Measurements from ENCODE around the gene TMIE.

GRCh38 chr3:46660543-46661523 lies 40.4 kb upstream of the TMIE start:
- TF ChIP-seq, protein P1, sequence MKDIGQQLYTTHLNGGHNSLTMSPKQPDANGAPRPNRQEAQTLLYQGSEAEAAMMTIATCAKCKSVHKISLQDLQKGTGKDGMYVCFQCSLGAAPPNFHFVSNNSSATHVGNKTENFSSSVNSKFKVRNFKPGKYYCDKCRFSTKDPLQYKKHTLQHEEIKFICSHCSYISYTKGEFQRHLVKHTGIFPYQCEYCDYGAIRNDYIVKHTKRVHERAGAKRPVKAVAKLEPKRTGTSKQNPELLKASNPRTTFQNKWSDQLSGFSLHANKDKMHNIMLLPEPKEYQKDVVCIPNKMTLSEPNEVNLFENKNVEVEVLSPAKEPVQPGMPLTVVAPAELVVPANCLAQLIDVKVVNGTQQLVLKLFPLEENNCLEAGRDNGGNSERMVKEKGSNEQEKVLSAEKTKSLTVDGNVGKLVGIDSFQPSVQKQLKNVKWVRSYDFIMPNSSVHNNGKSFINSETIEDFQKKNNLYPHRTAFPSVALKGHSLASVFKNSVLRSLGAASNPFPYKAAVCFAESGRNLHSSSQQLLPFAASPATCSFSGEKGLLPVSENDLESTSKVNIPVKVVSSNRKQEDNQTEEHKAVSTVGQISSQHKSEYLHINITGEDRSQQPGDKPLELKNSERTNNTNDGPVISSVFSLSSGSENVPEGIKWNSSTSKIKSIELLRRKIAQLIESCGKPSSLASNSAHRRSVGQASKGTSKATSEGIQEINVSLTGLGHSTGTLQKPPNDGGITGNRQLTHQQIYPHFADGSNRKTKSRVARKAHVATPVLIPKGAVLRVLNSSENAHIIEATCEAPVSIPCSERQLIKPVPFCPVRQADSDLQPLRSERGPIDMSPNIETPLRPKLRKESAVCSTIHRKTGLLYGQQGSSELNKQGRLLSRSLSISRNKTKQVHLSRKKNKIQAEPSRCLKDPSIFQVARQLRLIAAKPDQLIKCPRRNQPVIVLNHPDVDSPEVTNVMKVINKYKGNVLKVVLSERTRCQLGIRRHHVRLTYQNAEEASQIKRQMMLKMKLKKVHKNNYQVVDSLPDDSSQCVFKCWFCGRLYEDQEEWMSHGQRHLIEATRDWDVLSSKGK (CRISPR knock-in tag; IDR thresholded peaks at IDR 0.05) = no peak
- no peak for TF ChIP-seq ZFX (CRISPR knock-in tag; IDR thresholded peaks at IDR 0.05)

All from K562 (cell line).